ENCODE results near the gene NBPF3.

The NBPF3 gene

DNA sequence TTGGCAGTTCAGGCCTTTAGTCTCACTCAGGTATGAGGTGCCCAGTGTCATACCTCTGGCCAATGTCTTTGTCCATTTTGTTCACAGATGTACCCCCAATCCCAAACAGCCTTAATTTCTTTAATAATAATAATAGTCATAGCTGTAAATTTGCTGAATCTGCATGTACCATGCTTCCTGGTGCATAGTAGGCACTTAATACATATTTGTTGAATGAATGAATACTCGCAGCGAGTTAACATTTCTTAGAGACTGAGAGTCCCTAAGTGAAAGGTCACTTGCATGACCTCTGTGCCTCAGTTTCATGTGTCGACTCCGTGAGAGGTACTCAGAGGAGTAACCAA, 81.8 kb downstream of the NBPF3 start:
- CTCF ChIA-PET, result interaction anchor here (1.9 kb wide), 1 partner anchor 13 kb away, joined by 5 read pairs; the partner anchor contains the start of gene ALPL
- no peak for DNase-seq (ENCODE audit: low spot score)
- TF ChIP-seq, protein P1, sequence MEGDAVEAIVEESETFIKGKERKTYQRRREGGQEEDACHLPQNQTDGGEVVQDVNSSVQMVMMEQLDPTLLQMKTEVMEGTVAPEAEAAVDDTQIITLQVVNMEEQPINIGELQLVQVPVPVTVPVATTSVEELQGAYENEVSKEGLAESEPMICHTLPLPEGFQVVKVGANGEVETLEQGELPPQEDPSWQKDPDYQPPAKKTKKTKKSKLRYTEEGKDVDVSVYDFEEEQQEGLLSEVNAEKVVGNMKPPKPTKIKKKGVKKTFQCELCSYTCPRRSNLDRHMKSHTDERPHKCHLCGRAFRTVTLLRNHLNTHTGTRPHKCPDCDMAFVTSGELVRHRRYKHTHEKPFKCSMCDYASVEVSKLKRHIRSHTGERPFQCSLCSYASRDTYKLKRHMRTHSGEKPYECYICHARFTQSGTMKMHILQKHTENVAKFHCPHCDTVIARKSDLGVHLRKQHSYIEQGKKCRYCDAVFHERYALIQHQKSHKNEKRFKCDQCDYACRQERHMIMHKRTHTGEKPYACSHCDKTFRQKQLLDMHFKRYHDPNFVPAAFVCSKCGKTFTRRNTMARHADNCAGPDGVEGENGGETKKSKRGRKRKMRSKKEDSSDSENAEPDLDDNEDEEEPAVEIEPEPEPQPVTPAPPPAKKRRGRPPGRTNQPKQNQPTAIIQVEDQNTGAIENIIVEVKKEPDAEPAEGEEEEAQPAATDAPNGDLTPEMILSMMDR (conservative IDR thresholded peaks at IDR 0.05; ENCODE audit: low read depth), result no peak
- POLR2A ChIA-PET (ENCODE audit: low non-redundant PET), result no interaction called here
- no peak overlapping the region for H3K27ac ChIP-seq

DNA sequence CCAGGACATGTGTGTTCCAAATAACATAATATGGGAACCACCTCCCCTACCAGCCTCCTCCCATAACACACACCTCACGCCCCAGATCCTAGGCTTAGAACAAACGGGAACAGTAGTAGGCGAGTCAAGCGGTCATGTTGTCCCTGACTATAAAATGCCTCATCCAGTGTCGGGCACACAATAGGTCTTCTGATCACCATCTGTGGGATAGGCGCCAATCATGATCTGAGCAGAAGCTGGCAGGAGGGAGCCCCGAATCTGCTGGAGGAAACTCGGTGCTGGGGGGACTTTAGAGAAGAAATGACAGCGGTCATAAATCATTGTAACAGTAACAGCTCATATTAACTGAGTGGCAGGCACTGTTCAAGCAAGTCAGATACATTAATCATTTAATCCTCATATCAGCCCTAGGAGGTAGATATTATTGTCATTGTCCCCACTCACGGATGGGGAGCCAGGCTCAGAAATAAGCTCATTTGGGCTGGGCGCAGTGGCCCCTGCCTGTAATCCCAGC, 82.6 kb downstream of the NBPF3 start:
- ChIA-PET POLR2A (ENCODE audit: low non-redundant PET) (no interaction called here), CTCF (interaction anchor here (0.5 kb wide), 1 partner anchor 33 kb away, joined by 3 read pairs; no protein-coding TSS in a partner anchor)
- TF ChIP-seq, protein P1 (conservative IDR thresholded peaks at IDR 0.05; ENCODE audit: low read depth), result no peak

DNA sequence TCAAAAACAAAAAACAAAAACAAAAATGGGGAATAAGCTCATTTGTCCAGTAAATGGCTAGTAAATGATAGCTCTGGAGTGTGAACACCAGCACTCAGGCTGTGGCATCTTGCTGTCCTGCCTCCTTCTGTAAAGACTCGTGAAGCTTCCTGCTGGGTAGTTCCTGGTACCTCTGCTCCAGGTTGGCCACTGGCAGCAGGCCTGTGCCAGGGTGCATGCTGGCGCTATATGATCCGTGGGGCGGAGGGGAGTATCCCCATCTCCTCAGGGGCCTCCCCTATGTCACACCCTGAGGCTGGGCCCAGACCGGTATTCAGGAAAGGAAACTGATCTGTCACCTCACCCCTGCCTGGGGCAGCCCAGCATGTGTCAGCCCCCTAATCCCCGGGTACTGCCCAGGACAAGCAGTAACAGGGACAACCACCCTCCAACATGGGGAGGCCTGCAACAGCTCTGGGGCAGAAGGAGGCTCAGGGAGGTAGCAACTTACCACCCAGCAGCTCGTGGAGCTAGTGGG, 83.4 kb downstream of the NBPF3 start:
- no peak for DNase-seq (ENCODE audit: low spot score)
- ChIA-PET CTCF (no interaction called here), POLR2A (ENCODE audit: low non-redundant PET) (interaction anchor here (0.7 kb wide), 1 partner anchor 262 kb away, joined by 5 read pairs; no protein-coding TSS in a partner anchor)
- H3K27ac ChIP-seq, result no peak overlapping the region
- TF ChIP-seq, protein P1 (conservative IDR thresholded peaks at IDR 0.05; ENCODE audit: low read depth), result no peak

More for the DNA sequence above, 82.6 kb downstream of the NBPF3 start:
- no peak overlapping the region for H3K27ac ChIP-seq
- no peak for DNase-seq (ENCODE audit: low spot score)

DNA sequence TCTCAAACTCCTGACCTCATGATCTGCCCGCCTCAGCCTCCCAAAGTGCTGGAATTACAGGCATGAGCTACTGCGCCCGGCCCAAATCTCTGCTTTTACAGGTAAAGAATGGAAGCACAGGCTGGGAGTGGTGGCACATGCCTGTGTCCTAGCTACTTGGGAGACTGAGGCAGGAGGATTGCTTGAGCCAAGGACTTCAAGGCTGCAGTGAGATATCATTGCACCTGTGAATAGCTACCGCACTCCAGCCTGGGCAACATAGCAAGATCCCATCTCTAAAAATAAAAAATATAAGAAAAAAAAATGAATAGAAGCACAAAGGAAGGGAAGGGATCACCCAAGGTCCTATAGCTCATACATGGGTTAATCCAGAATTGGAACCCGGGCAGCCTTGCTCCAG, 84.3 kb downstream of the NBPF3 start:
- ChIA-PET CTCF (interaction anchor here (0.6 kb wide), 1 partner anchor 13 kb away, joined by 3 read pairs; no protein-coding TSS in a partner anchor), POLR2A (ENCODE audit: low non-redundant PET) (no interaction called here)
- TF ChIP-seq, protein P1 (conservative IDR thresholded peaks at IDR 0.05; ENCODE audit: low read depth), result no peak
- no peak for DNase-seq (ENCODE audit: low spot score)
- H3K27ac ChIP-seq, result no peak overlapping the region

DNA sequence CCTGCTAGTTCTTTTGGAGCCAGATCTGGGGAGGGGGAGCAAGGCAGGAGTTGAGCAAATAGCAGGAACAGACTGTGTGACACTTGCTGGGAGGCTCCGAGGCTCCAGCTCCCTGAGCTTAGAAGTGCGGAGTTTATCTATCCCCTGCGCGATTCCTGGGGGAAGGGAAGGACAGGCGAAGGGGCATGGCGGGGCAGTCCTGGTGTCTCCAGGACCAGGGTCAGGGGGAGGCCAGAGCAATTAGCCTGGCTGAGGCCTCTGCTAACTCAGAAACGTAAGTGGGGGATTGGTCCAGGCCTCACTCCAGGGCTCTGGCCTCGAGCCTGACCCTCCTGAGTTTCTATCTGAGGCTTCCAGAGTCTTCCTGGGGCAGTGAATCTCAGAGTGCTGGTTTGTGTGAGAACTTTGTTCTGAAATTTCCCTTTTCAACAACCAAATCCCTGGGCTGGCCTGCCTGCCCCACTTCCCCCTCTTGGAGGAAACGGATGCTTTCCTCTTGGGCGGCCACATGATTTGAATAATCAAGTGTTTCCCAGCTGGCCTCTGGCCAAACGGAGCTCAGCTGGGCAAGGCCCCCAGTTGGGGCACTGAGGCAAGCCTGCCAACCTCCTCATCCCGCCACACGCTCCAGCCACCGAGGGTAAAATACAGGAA, 84.9 kb downstream of the NBPF3 start:
- TF ChIP-seq, protein P1 (conservative IDR thresholded peaks at IDR 0.05; ENCODE audit: low read depth), result no peak
- H3K27ac ChIP-seq, result no peak overlapping the region
- ChIA-PET POLR2A (ENCODE audit: low non-redundant PET) (interaction anchor here (0.5 kb wide), 1 partner anchor 65 kb away, joined by 3 read pairs; no protein-coding TSS in a partner anchor), CTCF (interaction anchor here (0.6 kb wide), 2 partner anchors 14 to 82 kb away, joined by 3 read pairs; no protein-coding TSS in a partner anchor)
- no peak for DNase-seq (ENCODE audit: low spot score)

DNA sequence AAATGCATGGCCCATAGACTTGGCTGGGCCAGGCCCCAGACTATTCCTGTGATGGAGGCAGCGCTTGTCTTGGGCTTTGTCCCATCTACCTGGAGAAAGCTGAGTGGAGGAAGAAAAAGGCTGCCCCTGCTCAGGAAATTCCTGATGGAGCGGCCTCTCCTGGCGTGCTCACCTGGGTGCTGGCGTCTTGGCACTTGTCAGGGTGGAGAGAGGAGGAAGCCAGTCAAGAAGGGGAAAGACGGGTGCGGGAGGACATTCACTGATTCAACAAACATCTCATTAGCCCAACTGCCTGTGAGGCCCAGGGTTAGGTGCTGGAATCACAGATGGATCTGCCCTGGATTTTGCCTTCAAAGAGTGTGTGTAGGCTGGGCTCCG, 85.4 kb downstream of the NBPF3 start:
- no peak for DNase-seq (ENCODE audit: low spot score)
- ChIA-PET POLR2A (ENCODE audit: low non-redundant PET) (no interaction called here), CTCF (no interaction called here)
- H3K27ac ChIP-seq, result no peak overlapping the region
- TF ChIP-seq, protein P1 (conservative IDR thresholded peaks at IDR 0.05; ENCODE audit: low read depth), result no peak
